Heart left ventricle (tissue), 13 donors: ENCODE results near the gene THNSL1.

Experiments used
- POLR2A ChIP-seq, 2 donors: fragments of 450-650 bp; IDR thresholded peaks; one replicate each; pipeline ENCODE4 v1.6.1; 2017; ENCODE audit warnings: antibody characterized with exemption in 2 of 2, mild to moderate bottlenecking in 2 of 2, moderate library complexity in 2 of 2
- TF ChIP-seq, protein P1 (sequence below), 12 donors: fragments of 200-600 bp; sonication (generic) in 4 of 12; IDR thresholded peaks; one replicate each; pipeline versions ENCODE4 v1.5.0 to v1.8.0; 2018 to 2022; ENCODE audit warnings: antibody characterized with exemption in 12 of 12, mild to moderate bottlenecking in 5 of 12
- donor health status: ischemic (EF 13 %, LVEDD 7.1; RV severe dilation, severe dysfunction).
- donor health status: DM: no; HTN: yes; CAD: no.
- donor health status: DM: no; HTN: no; CAD: no.
- donor health status: ischemic (EF 25% LVEDD 6.9; RV normal size, moderate dysfunction).
- donor health status: ischemic (EF 25% LVEDD 5.7; RV mildly dilated, moderate dysfunction).
- donor health status: ischemic (EF 35%, LVEDD 5.7; RV mildly dilated, moderate dysfunction).
- donor health status: nonischemic (EF 11% LVEDD 7.7; RV severe dilation, severe dysfunction).
- donor health status: DM: yes; HTN: yes; CAD: no.
- donor health status: PGD.
- donor health status: ischemic (EF 29% LVEDD 5.4; RV normal size, mild dysfunction).
- donor health status: nonischemic (EF 23%, LVEDD 6.1; RV moderate dilation, normal function).

DNA sequence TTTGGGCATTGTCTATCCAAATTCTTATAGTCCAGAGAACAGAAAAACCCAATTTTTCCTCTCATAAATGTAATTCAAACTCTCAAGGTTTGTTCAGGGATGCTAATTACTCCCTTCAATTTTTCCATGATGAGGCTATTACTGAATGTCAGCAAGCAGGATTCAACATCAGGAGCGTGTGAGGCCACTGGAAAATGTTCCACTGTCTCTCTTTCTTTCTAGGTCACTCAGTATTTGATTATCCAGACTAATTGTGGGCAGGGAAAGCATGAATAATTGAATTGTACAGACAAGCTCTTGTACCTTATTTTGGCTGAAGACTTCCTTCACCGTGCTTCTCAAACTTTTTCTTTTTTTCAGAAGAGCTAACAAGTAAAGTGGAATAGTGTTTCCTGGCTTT lies 30.7 kb downstream of the THNSL1 start:
- TF ChIP-seq, protein P1, sequence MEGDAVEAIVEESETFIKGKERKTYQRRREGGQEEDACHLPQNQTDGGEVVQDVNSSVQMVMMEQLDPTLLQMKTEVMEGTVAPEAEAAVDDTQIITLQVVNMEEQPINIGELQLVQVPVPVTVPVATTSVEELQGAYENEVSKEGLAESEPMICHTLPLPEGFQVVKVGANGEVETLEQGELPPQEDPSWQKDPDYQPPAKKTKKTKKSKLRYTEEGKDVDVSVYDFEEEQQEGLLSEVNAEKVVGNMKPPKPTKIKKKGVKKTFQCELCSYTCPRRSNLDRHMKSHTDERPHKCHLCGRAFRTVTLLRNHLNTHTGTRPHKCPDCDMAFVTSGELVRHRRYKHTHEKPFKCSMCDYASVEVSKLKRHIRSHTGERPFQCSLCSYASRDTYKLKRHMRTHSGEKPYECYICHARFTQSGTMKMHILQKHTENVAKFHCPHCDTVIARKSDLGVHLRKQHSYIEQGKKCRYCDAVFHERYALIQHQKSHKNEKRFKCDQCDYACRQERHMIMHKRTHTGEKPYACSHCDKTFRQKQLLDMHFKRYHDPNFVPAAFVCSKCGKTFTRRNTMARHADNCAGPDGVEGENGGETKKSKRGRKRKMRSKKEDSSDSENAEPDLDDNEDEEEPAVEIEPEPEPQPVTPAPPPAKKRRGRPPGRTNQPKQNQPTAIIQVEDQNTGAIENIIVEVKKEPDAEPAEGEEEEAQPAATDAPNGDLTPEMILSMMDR (IDR thresholded peaks at IDR 0.05), result no peak
- no peak for TF ChIP-seq POLR2A (IDR thresholded peaks at IDR 0.05)
